Heart right ventricle (tissue), 16 donors: Measurements from ENCODE around the gene TWIST2. TPM values are rescaled to one million over a fixed set of nuclear protein-coding genes. Genes with fewer than 3 reads are reported as not detected.

ENCODE experiments used
- ATAC-seq, 8 donors: fragments of 200-7000 bp; cut with Tn5 transposase; one replicate each; pipeline ENCODE4 v1.9.1; 2020; ENCODE audit warnings: mild to moderate bottlenecking in 8 of 8, moderate library complexity in 8 of 8, moderate number of reproducible peaks in 1 of 8
- DNase-seq, 2 donors: peaks; one replicate each; pipeline ENCODE4 v3.0.0-alpha.2; 2020
- H3K27ac ChIP-seq, 10 donors: fragments of 200-600 bp; sonication (generic) in 2 of 10; one replicate each; pipeline versions ENCODE4 v1.5.0 to v1.8.0; 2020 to 2022; ENCODE audit warnings: mild to moderate bottlenecking in 3 of 10
- H3K27me3 ChIP-seq, 7 donors: fragments of 200-600 bp; one replicate each; pipeline ENCODE4 v1.8.0; 2021 to 2022; ENCODE audit warnings: mild to moderate bottlenecking in 2 of 7
- H3K36me3 ChIP-seq, 9 donors: fragments of 200-600 bp; sonication (generic) in 1 of 9; one replicate each; pipeline versions ENCODE4 v1.5.0 to v1.8.0; 2020 to 2022; ENCODE audit warnings: mild to moderate bottlenecking in 2 of 9
- H3K4me1 ChIP-seq, 9 donors: fragments of 200-600 bp; sonication (generic) in 1 of 9; one replicate each; pipeline versions ENCODE4 v1.5.0 to v1.8.0; 2020 to 2022; ENCODE audit warnings: mild to moderate bottlenecking in 4 of 9
- H3K4me3 ChIP-seq, 10 donors: fragments of 200-600 bp; sonication (generic) in 2 of 10; one replicate each; pipeline versions ENCODE4 v1.5.0 to v1.8.0; 2020 to 2022; ENCODE audit warnings: mild to moderate bottlenecking in 7 of 10, moderate library complexity in 2 of 10
- H3K9me3 ChIP-seq, 11 donors: fragments of 200-600 bp in 10 of 11; sonication (generic) in 2 of 11; one replicate each; pipeline versions ENCODE4 v1.5.0 to v1.8.0; 2013 to 2022; ENCODE audit warnings: mild to moderate bottlenecking in 2 of 11, control low read depth in 1 of 11, moderate library complexity in 1 of 11
- WGBS, 2 donors: extraction: QIAGEN DNeasy Blood & Tissue Kit; methylation state at CpG; one replicate each; pipeline ENCODE4 v1.1.7; 2013; ENCODE audit warnings: inconsistent platforms in 1 of 2; 5-methylcytosine and 5-hydroxymethylcytosine counted together
- intact Hi-C, 10 donors: fragments of 100-400 bp; cut with DNase I; formaldehyde crosslinking; loops; one replicate each; pipeline versions ENCODE4 v1.11.1 to v1.14.2; 2022
- polyA plus RNA-seq, 2 donors: library from polyadenylated mRNA; stranded (reverse); fragments of 200-250 nt; gene quantifications; one replicate each; pipeline ENCODE4 v1.2.3, GENCODE V29; 2013
- total RNA-seq, 10 donors: library from RNA; stranded (reverse); fragmentation: NEBNext Ultra II Directional in 3 of 10; extraction: Animal tissue kit (Norgen Biotek cat#: 25700) in 3 of 10; gene quantifications; one replicate each; pipeline versions ENCODE4 v1.2.1 to v1.2.4, GENCODE V29; 2021 to 2023
- TF ChIP-seq, protein P1 (sequence below), 9 donors: fragments of 200-600 bp; sonication (generic) in 2 of 9; IDR thresholded peaks; one replicate each; pipeline versions ENCODE4 v1.5.0 to v1.8.0; 2021 to 2022; ENCODE audit warnings: antibody characterized with exemption in 9 of 9, mild to moderate bottlenecking in 5 of 9, moderate library complexity in 1 of 9
- donor health status: Arrhythmogenic right ventricular cardiomyopathy.
- donor health status: ischemic (EF 13 %, LVEDD 7.1; RV severe dilation, severe dysfunction).
- donor health status: healthy with polysubstance abuse.
- donor health status: DM: no; HTN: yes; CAD: no.
- donor health status: DM: no; HTN: no; CAD: no.
- donor health status: ischemic (EF 25% LVEDD 6.9; RV normal size, moderate dysfunction).
- donor health status: ischemic (EF 25% LVEDD 5.7; RV mildly dilated, moderate dysfunction).
- donor health status: healthy.
- donor health status: DM: yes; HTN: yes; CAD: no.
- donor health status: Ischemic cardiomyopathy.
- donor health status: ischemic (EF 35%, LVEDD 5.7; RV mildly dilated, moderate dysfunction).
- donor health status: nonischemic (EF 11% LVEDD 7.7; RV severe dilation, severe dysfunction).
- donor health status: DM: yes; HTN: yes; CAD: no.
- donor health status: PGD.
- donor health status: ischemic (EF 29% LVEDD 5.4; RV normal size, mild dysfunction).
- donor health status: nonischemic (EF 23%, LVEDD 6.1; RV moderate dilation, normal function).

Gene TWIST2
- total and polyA plus RNA-seq, 12 donors: 0.19 to 3.5 (median 1.1) TPM

DNA sequence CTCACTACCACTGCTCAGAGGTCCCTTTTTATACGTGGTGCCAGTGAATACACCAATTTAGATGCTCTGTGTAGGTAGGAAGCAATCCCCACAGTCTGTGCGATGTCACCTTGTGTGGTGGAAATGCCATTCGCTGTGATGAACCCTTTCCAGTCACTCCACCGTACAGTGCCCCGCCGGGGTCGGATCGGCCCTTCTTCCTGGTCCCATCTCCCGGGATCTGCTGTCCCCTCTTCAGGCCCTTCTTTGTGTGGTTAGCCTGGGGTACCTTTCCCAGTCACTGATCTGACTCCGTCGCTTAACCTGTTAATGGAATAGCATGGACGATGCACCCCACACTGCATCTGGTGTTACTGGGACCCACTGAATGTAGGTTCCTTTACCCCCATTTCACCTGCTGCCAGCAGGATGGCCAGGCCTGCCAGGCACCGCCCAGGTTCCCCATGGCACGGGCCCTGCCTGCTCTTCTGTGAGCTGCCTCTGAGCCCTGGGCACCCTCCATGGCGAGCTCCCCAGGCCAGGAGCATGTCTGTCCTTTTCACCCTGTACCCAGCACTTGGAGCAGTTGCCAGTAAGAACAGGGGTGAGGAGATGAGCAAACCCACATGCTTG is 18.0 kb downstream of the TWIST2 start:
- intact Hi-C loops: no loop called here
- TF ChIP-seq, protein P1, sequence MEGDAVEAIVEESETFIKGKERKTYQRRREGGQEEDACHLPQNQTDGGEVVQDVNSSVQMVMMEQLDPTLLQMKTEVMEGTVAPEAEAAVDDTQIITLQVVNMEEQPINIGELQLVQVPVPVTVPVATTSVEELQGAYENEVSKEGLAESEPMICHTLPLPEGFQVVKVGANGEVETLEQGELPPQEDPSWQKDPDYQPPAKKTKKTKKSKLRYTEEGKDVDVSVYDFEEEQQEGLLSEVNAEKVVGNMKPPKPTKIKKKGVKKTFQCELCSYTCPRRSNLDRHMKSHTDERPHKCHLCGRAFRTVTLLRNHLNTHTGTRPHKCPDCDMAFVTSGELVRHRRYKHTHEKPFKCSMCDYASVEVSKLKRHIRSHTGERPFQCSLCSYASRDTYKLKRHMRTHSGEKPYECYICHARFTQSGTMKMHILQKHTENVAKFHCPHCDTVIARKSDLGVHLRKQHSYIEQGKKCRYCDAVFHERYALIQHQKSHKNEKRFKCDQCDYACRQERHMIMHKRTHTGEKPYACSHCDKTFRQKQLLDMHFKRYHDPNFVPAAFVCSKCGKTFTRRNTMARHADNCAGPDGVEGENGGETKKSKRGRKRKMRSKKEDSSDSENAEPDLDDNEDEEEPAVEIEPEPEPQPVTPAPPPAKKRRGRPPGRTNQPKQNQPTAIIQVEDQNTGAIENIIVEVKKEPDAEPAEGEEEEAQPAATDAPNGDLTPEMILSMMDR (IDR thresholded peaks at IDR 0.05): no peak
- Histone ChIP-seq H3K36me3 (no peaks in the 10 kb centered on the region), H3K4me3 (no peak overlapping the region), H3K4me1 (peaks cover 0 to 20% (median 10%) of the 10 kb centered on the region in 9 donors), H3K27ac (no peak overlapping the region), H3K9me3 (no peaks in the 10 kb centered on the region), H3K27me3 (no peaks in the 10 kb centered on the region)
- 90 to 95% methylated on average over 15 of the region's 15 CpGs for WGBS, 2 donors
- ATAC-seq (no peak), DNase-seq (no peak)

DNA sequence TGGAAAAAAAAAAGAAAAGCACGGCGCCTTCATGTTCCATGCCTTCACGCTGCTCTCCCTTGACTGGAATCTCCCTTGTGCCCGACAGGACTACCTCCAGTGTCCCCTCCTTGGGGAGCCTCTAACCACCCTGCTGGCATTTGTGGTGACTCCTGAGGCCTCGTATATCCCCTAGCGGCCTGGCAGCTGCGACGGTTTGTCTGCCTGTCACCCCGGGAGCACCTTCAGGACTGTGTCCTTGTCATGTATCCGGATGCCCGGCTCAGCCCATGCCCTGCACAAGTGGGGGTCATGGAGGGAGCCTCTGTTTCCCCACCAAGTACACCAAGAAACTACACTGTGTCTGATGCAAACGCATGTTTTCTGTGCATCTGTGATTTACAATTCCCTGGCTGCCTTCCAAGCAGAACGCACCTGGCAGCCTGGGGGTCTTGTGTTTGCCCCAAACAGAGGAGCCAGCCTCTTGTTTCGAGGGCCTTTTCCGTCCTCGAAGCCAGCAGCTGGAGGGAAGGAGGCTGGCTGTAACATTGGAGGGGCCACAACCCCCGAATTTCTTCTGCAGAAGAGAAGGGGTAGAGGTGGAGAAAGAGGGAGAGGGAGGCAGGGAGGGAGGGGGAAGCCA is 18.9 kb downstream of the TWIST2 start:
- peaks cover 0 to under 1% (median 0%) of the 10 kb centered on the region in 7 donors for H3K27me3 ChIP-seq
- no peaks in the 10 kb centered on the region for H3K36me3 ChIP-seq
- H3K4me3 ChIP-seq: no peak overlapping the region
- H3K9me3 ChIP-seq: no peaks in the 10 kb centered on the region
- H3K27ac ChIP-seq: no peak overlapping the region
- WGBS, 2 donors: 72 to 75% methylated on average over 17 of the region's 17 CpGs
- TF ChIP-seq, protein P1 (IDR thresholded peaks at IDR 0.05): no peak
- intact Hi-C loops: no loop called here
- DNase-seq: no peak
- ATAC-seq: no peak
- H3K4me1 ChIP-seq: peaks cover 0 to 20% (median 10%) of the 10 kb centered on the region in 9 donors

DNA sequence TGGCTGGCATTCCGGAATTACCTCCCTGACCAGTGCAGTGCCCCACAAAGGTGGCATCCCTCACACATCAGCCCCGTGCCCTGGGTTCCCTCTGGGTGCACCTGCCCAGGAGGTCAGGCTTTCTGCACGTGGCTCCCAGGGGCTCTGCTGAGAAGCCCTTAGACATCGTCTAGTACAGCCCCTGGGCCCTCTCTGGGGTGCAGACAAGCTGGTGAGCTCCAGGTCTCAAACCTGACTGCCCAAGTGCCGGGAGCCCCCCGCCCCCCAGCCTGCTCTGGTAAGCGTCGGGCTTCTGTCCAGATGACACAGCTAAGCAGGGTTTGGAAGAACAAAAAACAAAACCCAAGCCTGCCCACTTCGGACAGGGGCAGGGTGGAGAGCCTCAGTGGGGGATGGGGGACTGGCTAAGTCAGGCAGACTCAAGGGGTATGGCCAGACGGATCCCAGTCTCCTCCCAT is 20.2 kb downstream of the TWIST2 start:
- H3K9me3 ChIP-seq: no peaks in the 10 kb centered on the region
- H3K36me3 ChIP-seq: no peaks in the 10 kb centered on the region
- H3K27me3 ChIP-seq: peaks cover 0 to 11% (median 0%) of the 10 kb centered on the region in 7 donors
- H3K27ac ChIP-seq: no peak overlapping the region
- WGBS, 2 donors: 53 to 61% methylated on average over 10 of the region's 10 CpGs
- H3K4me1 ChIP-seq: peaks cover 0 to 20% (median 10%) of the 10 kb centered on the region in 9 donors
- TF ChIP-seq, protein P1 (IDR thresholded peaks at IDR 0.05): no peak
- ATAC-seq: no peak
- intact Hi-C loops: no loop called here
- H3K4me3 ChIP-seq: no peak overlapping the region
- no peak for DNase-seq

DNA sequence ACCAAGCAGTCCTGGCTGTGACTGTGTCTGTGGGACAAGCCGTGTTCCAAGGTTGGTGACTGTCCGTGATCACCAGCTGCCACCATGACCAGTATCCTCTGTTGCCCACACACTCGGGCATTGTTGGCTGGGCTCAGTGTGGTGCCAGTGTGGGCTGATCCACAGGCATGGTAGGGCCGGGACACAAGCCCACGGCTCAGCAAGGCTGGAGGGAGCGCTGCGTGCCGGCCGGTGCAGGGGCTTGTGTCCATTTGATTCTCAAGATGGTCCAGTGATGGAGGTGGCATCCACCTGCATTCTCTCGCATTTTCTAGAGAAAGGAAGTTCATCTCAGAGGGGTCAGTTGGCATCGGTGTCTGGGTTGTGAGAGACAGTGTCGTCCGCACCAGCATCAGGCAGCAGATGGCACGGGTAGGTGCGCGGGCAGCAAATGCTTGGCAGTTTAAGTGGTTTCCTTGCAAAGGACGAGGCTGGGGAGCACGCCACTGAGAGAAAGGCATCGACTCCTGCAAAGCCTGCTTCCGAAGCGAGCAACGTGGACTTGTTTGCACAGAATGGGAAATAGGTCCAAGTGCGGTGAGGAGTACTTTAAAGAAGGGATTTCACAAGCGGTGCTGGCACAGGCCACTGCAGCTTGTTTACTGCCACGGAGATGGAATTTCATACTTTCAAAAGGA is 20.9 kb downstream of the TWIST2 start:
- intact Hi-C loops: no loop called here
- DNase-seq (peak in 1 of 2 donors; percentile 50), ATAC-seq (no peak)
- Histone ChIP-seq H3K36me3 (no peaks in the 10 kb centered on the region), H3K4me3 (no peak overlapping the region), H3K27me3 (peaks cover 0 to 17% (median 0%) of the 10 kb centered on the region in 7 donors), H3K4me1 (peaks cover 0 to 16% (median 10%) of the 10 kb centered on the region in 9 donors), H3K27ac (no peak overlapping the region), H3K9me3 (no peaks in the 10 kb centered on the region)
- WGBS, 2 donors: 84 to 86% methylated on average over 25 of the region's 25 CpGs
- TF ChIP-seq, protein P1 (IDR thresholded peaks at IDR 0.05): no peak
